ENCODE measurements around the gene RFX2.
A peak's percentile ranks its signal among the peaks of the same experiment; 100 is the strongest.

Gene RFX2

GRCh38 chr19:6088602-6089049, 21.7 kb downstream of the RFX2 start:
- no peak overlapping the region for H3K4me3 ChIP-seq (replicated peaks; ENCODE audit: low read depth, low read length)
- TF ChIP-seq, protein P1, sequence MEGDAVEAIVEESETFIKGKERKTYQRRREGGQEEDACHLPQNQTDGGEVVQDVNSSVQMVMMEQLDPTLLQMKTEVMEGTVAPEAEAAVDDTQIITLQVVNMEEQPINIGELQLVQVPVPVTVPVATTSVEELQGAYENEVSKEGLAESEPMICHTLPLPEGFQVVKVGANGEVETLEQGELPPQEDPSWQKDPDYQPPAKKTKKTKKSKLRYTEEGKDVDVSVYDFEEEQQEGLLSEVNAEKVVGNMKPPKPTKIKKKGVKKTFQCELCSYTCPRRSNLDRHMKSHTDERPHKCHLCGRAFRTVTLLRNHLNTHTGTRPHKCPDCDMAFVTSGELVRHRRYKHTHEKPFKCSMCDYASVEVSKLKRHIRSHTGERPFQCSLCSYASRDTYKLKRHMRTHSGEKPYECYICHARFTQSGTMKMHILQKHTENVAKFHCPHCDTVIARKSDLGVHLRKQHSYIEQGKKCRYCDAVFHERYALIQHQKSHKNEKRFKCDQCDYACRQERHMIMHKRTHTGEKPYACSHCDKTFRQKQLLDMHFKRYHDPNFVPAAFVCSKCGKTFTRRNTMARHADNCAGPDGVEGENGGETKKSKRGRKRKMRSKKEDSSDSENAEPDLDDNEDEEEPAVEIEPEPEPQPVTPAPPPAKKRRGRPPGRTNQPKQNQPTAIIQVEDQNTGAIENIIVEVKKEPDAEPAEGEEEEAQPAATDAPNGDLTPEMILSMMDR (IDR thresholded peaks at IDR 0.05; ENCODE audit: low read length, missing control alignments), result no peak
- peak; percentile 60 for DNase-seq (ENCODE audit: low read depth)

DNA sequence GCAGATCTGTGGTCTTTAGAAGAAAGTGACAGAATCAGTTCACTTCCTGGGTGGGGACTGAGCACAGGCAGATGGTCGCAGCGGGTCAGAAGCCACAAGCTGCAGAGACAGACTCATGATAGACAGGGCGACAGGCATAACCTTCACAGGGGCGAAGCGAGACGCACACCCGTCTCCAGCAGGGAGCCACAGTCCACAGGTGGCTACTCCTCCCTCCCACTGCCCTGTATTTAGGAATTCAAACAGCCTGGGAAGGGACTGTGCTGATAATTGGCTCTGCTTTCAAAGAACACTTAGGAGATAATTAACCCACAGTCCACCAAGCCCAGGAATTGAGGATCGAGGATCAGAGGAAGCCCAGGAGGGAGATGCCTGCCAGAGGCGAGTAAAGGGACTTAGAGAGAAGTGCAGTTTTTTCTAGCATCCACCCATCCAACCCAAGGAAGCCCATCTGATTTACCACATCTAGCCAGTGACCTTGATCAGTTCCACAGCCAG, 23.2 kb downstream of the RFX2 start:
- H3K4me3 ChIP-seq (replicated peaks; ENCODE audit: low read depth, low read length), result no peak overlapping the region
- TF ChIP-seq, protein P1 (IDR thresholded peaks at IDR 0.05; ENCODE audit: low read length, missing control alignments), result no peak
- DNase-seq (ENCODE audit: low read depth), result no peak

DNA sequence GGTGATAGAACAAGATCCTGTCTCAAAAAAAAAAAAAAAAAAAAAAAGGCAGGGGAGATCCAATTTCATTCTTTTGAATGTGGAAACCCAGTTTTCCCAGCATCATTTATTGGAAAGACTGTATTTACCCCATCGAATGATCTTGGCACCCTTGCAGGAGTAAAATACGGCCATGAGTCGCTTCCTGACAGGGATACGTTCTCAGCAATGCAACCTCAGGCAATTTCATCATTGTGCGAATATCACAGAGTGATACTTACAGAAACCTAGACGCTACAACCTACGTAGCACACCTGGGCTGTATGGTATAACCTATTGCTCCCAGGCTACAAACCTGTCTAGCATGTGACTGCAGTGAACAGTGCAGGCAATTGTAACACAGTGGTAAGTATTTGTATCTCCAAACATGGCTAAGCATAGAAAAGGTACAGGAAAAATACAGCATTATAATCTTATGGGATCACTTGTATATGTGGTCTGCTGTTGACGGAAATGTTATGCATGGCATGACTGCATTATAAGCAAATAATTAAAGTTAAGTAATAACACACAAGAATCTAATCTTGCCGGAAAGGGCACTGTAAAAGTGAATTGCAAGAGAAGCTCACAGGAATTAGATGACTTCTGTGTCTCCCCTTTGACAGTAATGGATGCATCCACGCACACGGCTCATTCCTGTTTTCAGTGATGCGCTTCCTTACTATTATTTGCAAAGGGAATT, 24.1 kb downstream of the RFX2 start:
- no peak overlapping the region for H3K4me3 ChIP-seq (replicated peaks; ENCODE audit: low read depth, low read length)
- DNase-seq (ENCODE audit: low read depth), result peak; percentile 78
- TF ChIP-seq, protein P1 (IDR thresholded peaks at IDR 0.05; ENCODE audit: low read length, missing control alignments), result no peak

GRCh38 chr19:6084821-6085220, 25.5 kb downstream of the RFX2 start:
- TF ChIP-seq, protein P1 (IDR thresholded peaks at IDR 0.05; ENCODE audit: low read length, missing control alignments), result no peak
- H3K4me3 ChIP-seq (replicated peaks; ENCODE audit: low read depth, low read length), result no peak overlapping the region
- no peak for DNase-seq (ENCODE audit: low read depth)

DNA sequence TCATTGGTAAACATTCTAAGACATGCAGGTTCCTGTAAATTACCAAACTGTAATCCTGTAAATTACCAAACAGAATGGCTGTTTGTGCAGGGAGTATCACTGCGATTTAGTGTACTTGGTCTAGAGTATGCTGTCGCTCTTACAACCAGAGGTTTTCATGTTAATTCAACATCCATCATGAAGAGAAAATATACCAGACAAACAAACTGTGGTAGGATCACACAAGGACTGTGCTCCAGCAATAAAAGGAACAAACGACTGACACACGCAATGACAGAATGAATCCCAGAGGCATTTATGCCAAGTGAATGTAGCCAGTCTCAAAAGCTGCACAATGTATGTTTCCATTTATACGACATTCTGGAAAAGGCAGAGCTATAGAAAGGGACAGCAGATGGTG, 31.2 kb downstream of the RFX2 start:
- TF ChIP-seq, protein P1 (IDR thresholded peaks at IDR 0.05; ENCODE audit: low read length, missing control alignments), result no peak
- DNase-seq (ENCODE audit: low read depth), result no peak
- no peak overlapping the region for H3K4me3 ChIP-seq (replicated peaks; ENCODE audit: low read depth, low read length)

DNA sequence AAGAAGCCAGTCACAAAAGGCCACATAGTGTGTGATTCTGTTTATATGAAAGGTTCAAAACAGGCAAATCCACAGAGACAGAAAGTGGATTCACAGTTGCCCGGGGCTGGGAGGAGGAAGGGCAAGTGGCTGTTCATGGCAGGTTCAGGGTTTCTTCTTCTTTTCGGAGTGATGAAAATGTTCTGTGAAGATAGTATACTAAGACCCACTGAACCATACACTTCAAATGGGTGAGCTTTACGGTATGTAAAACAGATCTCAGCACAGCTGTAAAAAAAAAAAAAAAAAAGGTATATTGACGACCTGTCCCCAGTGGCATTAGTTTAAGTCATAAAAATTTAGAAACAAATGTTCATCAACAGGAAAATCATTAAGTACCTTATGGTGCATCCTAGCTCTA, 32.2 kb downstream of the RFX2 start:
- TF ChIP-seq, protein P1 (IDR thresholded peaks at IDR 0.05; ENCODE audit: low read length, missing control alignments), result no peak
- H3K4me3 ChIP-seq (replicated peaks; ENCODE audit: low read depth, low read length), result no peak overlapping the region
- DNase-seq (ENCODE audit: low read depth), result no peak
